Thyroid gland (tissue), 4 donors: ENCODE results near the gene SKIDA1.

Source experiments
- POLR2A ChIP-seq, 2 donors: fragments of 450-650 bp; IDR thresholded peaks; one replicate each; pipeline ENCODE4 v1.6.1; 2017; ENCODE audit warnings: antibody characterized with exemption in 2 of 2, mild to moderate bottlenecking in 2 of 2, moderate library complexity in 1 of 2
- TF ChIP-seq, protein P1 (sequence below), 6 experiments: fragments of 200-600 bp in 3 of 6; fragments of 450-650 bp in 3 of 6; sonication (generic) in 3 of 6; IDR thresholded peaks; one replicate each; pipeline ENCODE4 v1.5.1; 2016 to 2019; ENCODE audit warnings: antibody characterized with exemption in 6 of 6, mild to moderate bottlenecking in 2 of 6, inconsistent platforms in 1 of 6, moderate library complexity in 1 of 6

DNA sequence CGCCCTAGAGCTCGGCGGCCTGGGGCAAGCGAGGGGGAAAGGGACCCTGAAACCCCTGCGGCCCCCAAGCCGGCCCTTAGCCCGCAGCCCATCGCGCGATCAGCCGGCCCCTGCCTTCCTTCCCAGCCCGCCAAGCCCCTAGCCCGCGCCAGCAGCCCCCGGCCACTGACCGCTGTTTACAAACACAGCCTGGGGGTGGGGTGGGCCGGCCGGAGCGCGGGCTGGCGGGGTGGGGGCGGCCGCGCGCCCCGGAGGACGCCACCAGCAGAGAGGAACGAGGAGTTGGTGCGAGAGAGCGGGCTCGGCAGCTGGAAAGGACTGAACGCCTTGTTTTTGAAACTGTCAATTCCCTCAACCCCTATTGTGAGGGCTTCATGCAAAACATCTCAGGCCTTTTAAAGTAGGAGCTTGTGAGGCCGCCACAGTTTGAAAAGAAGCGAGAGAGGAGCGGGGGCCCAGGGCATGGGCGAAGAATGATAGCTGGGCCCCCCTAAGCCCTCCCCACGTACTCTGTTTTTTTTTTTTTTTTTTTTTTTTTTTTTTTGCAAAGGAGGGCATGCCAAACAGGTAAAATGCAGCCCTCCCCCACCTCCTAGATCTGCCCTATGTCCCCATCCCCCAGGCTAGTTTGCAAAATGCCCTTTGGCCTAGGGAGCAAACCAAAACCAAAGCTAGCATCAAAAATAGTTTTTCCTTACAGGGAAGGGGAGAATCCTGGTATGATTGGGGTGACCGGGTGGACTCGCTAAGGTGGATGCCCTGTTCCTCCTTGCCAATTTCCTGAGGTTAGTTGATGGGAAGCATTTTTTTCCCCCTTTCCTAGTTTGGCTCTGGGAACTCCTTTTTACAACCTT lies 15.0 kb downstream of the SKIDA1 start:
- TF ChIP-seq, protein P1, sequence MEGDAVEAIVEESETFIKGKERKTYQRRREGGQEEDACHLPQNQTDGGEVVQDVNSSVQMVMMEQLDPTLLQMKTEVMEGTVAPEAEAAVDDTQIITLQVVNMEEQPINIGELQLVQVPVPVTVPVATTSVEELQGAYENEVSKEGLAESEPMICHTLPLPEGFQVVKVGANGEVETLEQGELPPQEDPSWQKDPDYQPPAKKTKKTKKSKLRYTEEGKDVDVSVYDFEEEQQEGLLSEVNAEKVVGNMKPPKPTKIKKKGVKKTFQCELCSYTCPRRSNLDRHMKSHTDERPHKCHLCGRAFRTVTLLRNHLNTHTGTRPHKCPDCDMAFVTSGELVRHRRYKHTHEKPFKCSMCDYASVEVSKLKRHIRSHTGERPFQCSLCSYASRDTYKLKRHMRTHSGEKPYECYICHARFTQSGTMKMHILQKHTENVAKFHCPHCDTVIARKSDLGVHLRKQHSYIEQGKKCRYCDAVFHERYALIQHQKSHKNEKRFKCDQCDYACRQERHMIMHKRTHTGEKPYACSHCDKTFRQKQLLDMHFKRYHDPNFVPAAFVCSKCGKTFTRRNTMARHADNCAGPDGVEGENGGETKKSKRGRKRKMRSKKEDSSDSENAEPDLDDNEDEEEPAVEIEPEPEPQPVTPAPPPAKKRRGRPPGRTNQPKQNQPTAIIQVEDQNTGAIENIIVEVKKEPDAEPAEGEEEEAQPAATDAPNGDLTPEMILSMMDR (IDR thresholded peaks at IDR 0.05): no peak
- no peak for TF ChIP-seq POLR2A (IDR thresholded peaks at IDR 0.05)
